GM23338 (cell line): ENCODE data around the gene NMBR. TPM values are rescaled to one million over a fixed set of nuclear protein-coding genes. Genes with fewer than 3 reads are reported as not detected.

Experiments
- ATAC-seq: fragments of 200-7000 bp; cut with Tn5 transposase; 3 replicates; pipeline ENCODE4 v1.9.1; 2020
- DNase-seq: peaks from one replicate; pipeline ENCODE4 v3.0.0-alpha.2; 2015; ENCODE audit warnings: low spot score
- H2AFZ ChIP-seq: fragments of 200-600 bp; sonication (generic); 2 replicates; pipeline ENCODE4 v1.8.0; 2016; ENCODE audit warnings: antibody characterized with exemption, mild to moderate bottlenecking, moderate library complexity
- H3F3A ChIP-seq: fragments of 200-600 bp; sonication (generic); replicated peaks from 2 replicates; pipeline ENCODE4 v1.8.0; 2017; ENCODE audit warnings: antibody characterized with exemption, mixed run types, low read depth
- H3K27ac ChIP-seq: fragments of 200-600 bp; sonication (generic); 2 replicates; pipeline ENCODE4 v1.6.1; 2016; ENCODE audit warnings: low read depth
- H3K27me3 ChIP-seq: fragments of 200-600 bp; sonication (generic); 2 replicates; pipeline ENCODE4 v1.8.0; 2016; ENCODE audit warnings: mild to moderate bottlenecking, mixed run types, moderate library complexity; ENCODE audit not compliant: insufficient read depth
- H3K36me3 ChIP-seq: fragments of 200-600 bp; sonication (generic); 2 replicates; pipeline ENCODE4 v1.8.0; 2016; ENCODE audit warnings: mild to moderate bottlenecking; ENCODE audit not compliant: insufficient read depth
- H3K4me1 ChIP-seq: fragments of 200-600 bp; sonication (generic); 2 replicates; pipeline ENCODE4 v1.8.0; 2016; ENCODE audit warnings: mild to moderate bottlenecking, moderate library complexity; ENCODE audit not compliant: insufficient read depth
- H3K4me2 ChIP-seq: fragments of 200-600 bp; sonication (generic); 2 replicates; pipeline ENCODE4 v1.7.1; 2017; ENCODE audit warnings: mixed run types
- H3K4me3 ChIP-seq: fragments of 200-600 bp; sonication (generic); 2 replicates; pipeline ENCODE4 v1.6.1; 2016; ENCODE audit warnings: mixed run types
- H3K79me2 ChIP-seq: fragments of 200-600 bp; sonication (generic); replicated peaks from 2 replicates; pipeline ENCODE4 v1.8.0; 2017; ENCODE audit warnings: mild to moderate bottlenecking; ENCODE audit not compliant: insufficient read depth
- H3K9me2 ChIP-seq: fragments of 200-600 bp; sonication (generic); 2 replicates; pipeline ENCODE4 v1.8.0; 2017; ENCODE audit not compliant: insufficient read depth
- H4K20me1 ChIP-seq: fragments of 200-600 bp; sonication (generic); replicated peaks from 2 replicates; pipeline ENCODE4 v1.8.0; 2017; ENCODE audit warnings: mild to moderate bottlenecking; ENCODE audit not compliant: insufficient read depth
- H3K27ac Mint-ChIP-seq: 2 replicates; pipeline ENCODE4 v1.8.0; 2020; ENCODE audit warnings: inconsistent platforms, mild to moderate bottlenecking, moderate library complexity, mixed read lengths
- H3K27me3 Mint-ChIP-seq: 3 replicates; pipeline ENCODE4 v1.8.0; 2022; ENCODE audit warnings: low read depth, mild to moderate bottlenecking, moderate library complexity, mixed read lengths, inconsistent platforms; ENCODE audit not compliant: insufficient read depth, poor library complexity
- H3K36me3 Mint-ChIP-seq: 3 replicates; pipeline ENCODE4 v1.8.0; 2021; ENCODE audit warnings: low read depth, mild to moderate bottlenecking, inconsistent platforms, moderate library complexity, mixed read lengths
- H3K4me1 Mint-ChIP-seq: 3 replicates; pipeline ENCODE4 v1.8.0; 2020; ENCODE audit warnings: mild to moderate bottlenecking, inconsistent platforms, mixed read lengths
- H3K4me3 Mint-ChIP-seq: 3 replicates; pipeline ENCODE4 v1.8.0; 2021; ENCODE audit warnings: moderate library complexity, mild to moderate bottlenecking, inconsistent platforms, mixed read lengths
- H3K9me3 Mint-ChIP-seq: 3 replicates; pipeline ENCODE4 v1.8.0; 2020; ENCODE audit warnings: moderate library complexity, mild to moderate bottlenecking, inconsistent platforms, mixed read lengths
- CREB1 ChIP-seq: fragments of 250-450 bp; sonication (Bioruptor Pico); IDR thresholded peaks from 2 replicates; pipeline ENCODE4 v1.5.0; 2020; ENCODE audit warnings: low read depth, mild to moderate bottlenecking, moderate library complexity
- CTCF ChIP-seq, 2 experiments: fragments of 200-600 bp in 1 of 2; sonication (generic) in 1 of 2; conservative IDR thresholded peaks; 2 replicates each; pipeline versions ENCODE4 v1.5.1 to v1.6.1; 2016 to 2017; ENCODE audit warnings: antibody characterized with exemption in 2 of 2, low read depth in 2 of 2, mild to moderate bottlenecking in 2 of 2, moderate library complexity in 1 of 2
- EZH2 ChIP-seq: fragments of 200-600 bp; sonication (generic); IDR thresholded peaks from one replicate; pipeline ENCODE4 v1.8.0; 2017; ENCODE audit warnings: antibody characterized with exemption, mild to moderate bottlenecking, low read depth; ENCODE audit not compliant: unreplicated experiment
- EZH2phosphoT487 ChIP-seq: fragments of 200-600 bp; sonication (generic); IDR thresholded peaks from one replicate; pipeline ENCODE4 v1.8.1; 2018; ENCODE audit warnings: antibody characterized with exemption; ENCODE audit not compliant: unreplicated experiment
- JUNB ChIP-seq: IDR thresholded peaks from one replicate; pipeline ENCODE4 v1.6.1; 2016; ENCODE audit warnings: antibody characterized with exemption; ENCODE audit not compliant: unreplicated experiment
- NANOG ChIP-seq: IDR thresholded peaks from 2 replicates; pipeline ENCODE4 v1.6.1; 2016; ENCODE audit warnings: antibody characterized with exemption, borderline replicate concordance
- POLR2AphosphoS5 ChIP-seq: IDR thresholded peaks from 2 replicates; pipeline ENCODE4 v1.6.1; 2016; ENCODE audit warnings: antibody characterized with exemption, low read depth
- STAT1 ChIP-seq: IDR thresholded peaks from one replicate; pipeline ENCODE4 v1.6.1; 2016; ENCODE audit warnings: antibody characterized with exemption; ENCODE audit not compliant: unreplicated experiment
- ZNF114 ChIP-seq: fragments of 250-450 bp; sonication (Bioruptor Pico); IDR thresholded peaks from 2 replicates; pipeline ENCODE4 v1.5.0; 2020; ENCODE audit warnings: mild to moderate bottlenecking, moderate library complexity
- ZNF331 ChIP-seq: fragments of 250-450 bp; sonication (Bioruptor Pico); IDR thresholded peaks from 2 replicates; pipeline ENCODE4 v1.5.0; 2020; ENCODE audit warnings: low read depth, mild to moderate bottlenecking, moderate library complexity
- ZNF462 ChIP-seq: fragments of 250-450 bp; sonication (Bioruptor Pico); IDR thresholded peaks from 2 replicates; pipeline ENCODE4 v1.5.0; 2020; ENCODE audit warnings: mild to moderate bottlenecking, moderate library complexity
- polyA plus RNA-seq: library from polyadenylated mRNA; unstranded; fragments of >200 nt; fragmentation: Nextera tagmentation; extraction: Ambion mirVana; gene quantifications from 2 replicates; pipeline ENCODE4 v1.2.1, GENCODE V29; 2016
- total RNA-seq: library from RNA; depleted of rRNA; stranded (reverse); fragments of >200 nt; shearing (Covaris generic); gene quantifications from 2 replicates; pipeline ENCODE4 v1.2.3, GENCODE V29; 2014
- TF ChIP-seq, protein P1 (sequence below): IDR thresholded peaks from one replicate; pipeline ENCODE4 v1.6.1; 2018; ENCODE audit warnings: antibody characterized with exemption; ENCODE audit not compliant: unreplicated experiment
- TF ChIP-seq, protein P2 (sequence below): IDR thresholded peaks from 2 replicates; pipeline ENCODE4 v1.6.1; 2016; ENCODE audit warnings: antibody characterized with exemption

Gene NMBR
- total and polyA plus RNA-seq, 2 experiments from 2014 or later: not detected

- Histone ChIP-seq H3K9me2 (no peaks in the 10 kb centered on the region), H3K36me3 (peaks cover 17% of the 10 kb centered on the region; the same call in 1 of the 2 replicates), H3K4me2 (no peak overlapping the region), H4K20me1 (no peaks in the 10 kb centered on the region), H3K27ac (no peak overlapping the region), H3K79me2 (no peaks in the 10 kb centered on the region; the same call in 1 of the 2 replicates), H3K27me3 (no peaks in the 10 kb centered on the region), H2AFZ (no peak overlapping the region), H3K4me3 (no peak overlapping the region), H3F3A (no peaks in the 10 kb centered on the region), H3K4me1 (no peaks in the 10 kb centered on the region)
- Mint-ChIP-seq H3K4me1 (no peaks in the 10 kb centered on the region), H3K9me3 (no peaks in the 10 kb centered on the region), H3K36me3 (peaks cover 34% of the 10 kb centered on the region; the same call in 2 of the 3 replicates), H3K27ac (no peak overlapping the region), H3K27me3 (no peaks in the 10 kb centered on the region), H3K4me3 (no peak overlapping the region)
- TF ChIP-seq, protein P1, sequence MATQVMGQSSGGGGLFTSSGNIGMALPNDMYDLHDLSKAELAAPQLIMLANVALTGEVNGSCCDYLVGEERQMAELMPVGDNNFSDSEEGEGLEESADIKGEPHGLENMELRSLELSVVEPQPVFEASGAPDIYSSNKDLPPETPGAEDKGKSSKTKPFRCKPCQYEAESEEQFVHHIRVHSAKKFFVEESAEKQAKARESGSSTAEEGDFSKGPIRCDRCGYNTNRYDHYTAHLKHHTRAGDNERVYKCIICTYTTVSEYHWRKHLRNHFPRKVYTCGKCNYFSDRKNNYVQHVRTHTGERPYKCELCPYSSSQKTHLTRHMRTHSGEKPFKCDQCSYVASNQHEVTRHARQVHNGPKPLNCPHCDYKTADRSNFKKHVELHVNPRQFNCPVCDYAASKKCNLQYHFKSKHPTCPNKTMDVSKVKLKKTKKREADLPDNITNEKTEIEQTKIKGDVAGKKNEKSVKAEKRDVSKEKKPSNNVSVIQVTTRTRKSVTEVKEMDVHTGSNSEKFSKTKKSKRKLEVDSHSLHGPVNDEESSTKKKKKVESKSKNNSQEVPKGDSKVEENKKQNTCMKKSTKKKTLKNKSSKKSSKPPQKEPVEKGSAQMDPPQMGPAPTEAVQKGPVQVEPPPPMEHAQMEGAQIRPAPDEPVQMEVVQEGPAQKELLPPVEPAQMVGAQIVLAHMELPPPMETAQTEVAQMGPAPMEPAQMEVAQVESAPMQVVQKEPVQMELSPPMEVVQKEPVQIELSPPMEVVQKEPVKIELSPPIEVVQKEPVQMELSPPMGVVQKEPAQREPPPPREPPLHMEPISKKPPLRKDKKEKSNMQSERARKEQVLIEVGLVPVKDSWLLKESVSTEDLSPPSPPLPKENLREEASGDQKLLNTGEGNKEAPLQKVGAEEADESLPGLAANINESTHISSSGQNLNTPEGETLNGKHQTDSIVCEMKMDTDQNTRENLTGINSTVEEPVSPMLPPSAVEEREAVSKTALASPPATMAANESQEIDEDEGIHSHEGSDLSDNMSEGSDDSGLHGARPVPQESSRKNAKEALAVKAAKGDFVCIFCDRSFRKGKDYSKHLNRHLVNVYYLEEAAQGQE: no peak
- TF ChIP-seq CREB1 (no peak), EZH2phosphoT487 (no peak), NANOG (no peak), JUNB (no peak), EZH2 (no peak), ZNF114 (no peak), ZNF331 (CRISPR knock-in tag) (no peak), POLR2AphosphoS5 (no peak), CTCF (conservative IDR thresholded peaks at IDR 0.05; ENCODE audit: low read depth in 2 of 2) (no peak), ZNF462 (no peak), STAT1 (no peak)
- TF ChIP-seq, protein P2, sequence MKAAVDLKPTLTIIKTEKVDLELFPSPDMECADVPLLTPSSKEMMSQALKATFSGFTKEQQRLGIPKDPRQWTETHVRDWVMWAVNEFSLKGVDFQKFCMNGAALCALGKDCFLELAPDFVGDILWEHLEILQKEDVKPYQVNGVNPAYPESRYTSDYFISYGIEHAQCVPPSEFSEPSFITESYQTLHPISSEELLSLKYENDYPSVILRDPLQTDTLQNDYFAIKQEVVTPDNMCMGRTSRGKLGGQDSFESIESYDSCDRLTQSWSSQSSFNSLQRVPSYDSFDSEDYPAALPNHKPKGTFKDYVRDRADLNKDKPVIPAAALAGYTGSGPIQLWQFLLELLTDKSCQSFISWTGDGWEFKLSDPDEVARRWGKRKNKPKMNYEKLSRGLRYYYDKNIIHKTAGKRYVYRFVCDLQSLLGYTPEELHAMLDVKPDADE: no peak
- ATAC-seq (no peak), DNase-seq (no peak)
Observed at GRCh38 chr6:142171351-142171750, 24.4 kb upstream of the NMBR start.
